SK-N-MC (cell line): Measurements from ENCODE around the gene ITPRID1.

Experiments
- DNase-seq: peaks from one replicate; pipeline ENCODE4 v3.0.0-alpha.2; 2011; ENCODE audit warnings: low read depth, low spot score
- H3K27ac ChIP-seq: fragments of 200-600 bp; sonication (generic); 2 replicates; pipeline ENCODE4 v1.5.1; 2016; ENCODE audit warnings: mixed run types
- H3K36me3 ChIP-seq: fragments of 200-600 bp; sonication (generic); 2 replicates; pipeline ENCODE4 v1.6.1; 2017; ENCODE audit warnings: antibody characterized with exemption, low read length, mixed read lengths; ENCODE audit not compliant: insufficient read depth
- H3K4me3 ChIP-seq: fragments of 200-600 bp; sonication (generic); 2 replicates; pipeline ENCODE4 v1.5.1; 2016
- H3K9ac ChIP-seq: fragments of 200-600 bp; sonication (generic); 2 replicates; pipeline ENCODE4 v1.8.0; 2017; ENCODE audit warnings: mixed run types, mixed read lengths; ENCODE audit not compliant: insufficient read length
- H3K9me3 ChIP-seq: fragments of 200-600 bp; sonication (generic); 2 replicates; pipeline ENCODE4 v1.6.1; 2017; ENCODE audit warnings: low read depth, mild to moderate bottlenecking, antibody characterized with exemption, low read length, moderate library complexity, mixed read lengths
- EZH2 ChIP-seq: fragments of 200-600 bp; sonication (generic); IDR thresholded peaks from one replicate; pipeline ENCODE4 v1.6.1; 2017; ENCODE audit warnings: antibody characterized with exemption
- FOXP2 ChIP-seq: optimal IDR thresholded peaks from 2 replicates; pipeline ENCODE3; 2011; ENCODE audit warnings: mild to moderate bottlenecking, moderate library complexity; ENCODE audit not compliant: insufficient read depth; ENCODE audit errors: extremely low read length, control extremely low read depth
- POLR2AphosphoS5 ChIP-seq: IDR thresholded peaks from 2 replicates; pipeline ENCODE4 v1.6.1; 2012; ENCODE audit warnings: mild to moderate bottlenecking, low read depth, low read length, borderline replicate concordance

The ITPRID1 gene

GRCh38 chr7:31633894-31634494, 120.1 kb downstream of the ITPRID1 start:
- H3K4me3 ChIP-seq, result no peak overlapping the region
- TF ChIP-seq POLR2AphosphoS5 (peak; percentile 17; the same call in 1 of the 2 replicates), FOXP2 (no peak)
- peak overlapping the region; percentile 93 for H3K27ac ChIP-seq
- H3K36me3 ChIP-seq, result no peaks in the 10 kb centered on the region
- H3K9me3 ChIP-seq, result no peaks in the 10 kb centered on the region
- DNase-seq, result peak; percentile 88
- peak overlapping the region; percentile 38 for H3K9ac ChIP-seq

GRCh38 chr7:31640381-31640780, 126.5 kb downstream of the ITPRID1 start:
- H3K4me3 ChIP-seq, result no peak overlapping the region
- no peaks in the 10 kb centered on the region for H3K36me3 ChIP-seq
- no peak overlapping the region for H3K27ac ChIP-seq
- DNase-seq, result no peak
- H3K9me3 ChIP-seq, result no peaks in the 10 kb centered on the region
- no peak for TF ChIP-seq EZH2
- no peak for TF ChIP-seq FOXP2
- no peak for TF ChIP-seq POLR2AphosphoS5
- H3K9ac ChIP-seq, result no peak overlapping the region

GRCh38 chr7:31642681-31643115, 128.8 kb downstream of the ITPRID1 start:
- H3K27ac ChIP-seq, result no peak overlapping the region
- no peak for TF ChIP-seq FOXP2
- TF ChIP-seq POLR2AphosphoS5, result no peak
- TF ChIP-seq EZH2, result no peak

GRCh38 chr7:31646942-31647341, 133.1 kb downstream of the ITPRID1 start:
- Histone ChIP-seq H3K9me3 (no peaks in the 10 kb centered on the region), H3K4me3 (no peak overlapping the region), H3K27ac (no peak overlapping the region), H3K36me3 (no peaks in the 10 kb centered on the region), H3K9ac (no peak overlapping the region)
- no peak for DNase-seq
- TF ChIP-seq EZH2, result no peak
- TF ChIP-seq POLR2AphosphoS5, result no peak
- TF ChIP-seq FOXP2, result no peak

More at GRCh38 chr7:31642681-31643115, 128.8 kb downstream of the ITPRID1 start:
- Histone ChIP-seq H3K4me3 (no peak overlapping the region), H3K9me3 (no peaks in the 10 kb centered on the region), H3K36me3 (no peaks in the 10 kb centered on the region), H3K9ac (no peak overlapping the region)
- no peak for DNase-seq

GRCh38 chr7:31647511-31647910, 133.6 kb downstream of the ITPRID1 start:
- Histone ChIP-seq H3K9me3 (no peaks in the 10 kb centered on the region), H3K36me3 (no peaks in the 10 kb centered on the region), H3K27ac (no peak overlapping the region), H3K9ac (no peak overlapping the region), H3K4me3 (no peak overlapping the region)
- no peak for TF ChIP-seq FOXP2
- no peak for DNase-seq

GRCh38 chr7:31648288-31648687, 134.4 kb downstream of the ITPRID1 start:
- Histone ChIP-seq H3K9ac (no peak overlapping the region), H3K27ac (no peak overlapping the region), H3K36me3 (no peaks in the 10 kb centered on the region), H3K9me3 (no peaks in the 10 kb centered on the region), H3K4me3 (no peak overlapping the region)
- no peak for DNase-seq
- TF ChIP-seq FOXP2, result no peak
- no peak for TF ChIP-seq EZH2
- TF ChIP-seq POLR2AphosphoS5, result no peak

GRCh38 chr7:31648880-31649279, 135.0 kb downstream of the ITPRID1 start:
- no peak for TF ChIP-seq FOXP2
- no peak for TF ChIP-seq POLR2AphosphoS5
- no peak for TF ChIP-seq EZH2
- no peak overlapping the region for H3K27ac ChIP-seq

GRCh38 chr7:31651234-31652062, 137.6 kb downstream of the ITPRID1 start:
- Histone ChIP-seq H3K4me3 (no peak overlapping the region), H3K9me3 (no peaks in the 10 kb centered on the region), H3K36me3 (no peaks in the 10 kb centered on the region), H3K9ac (no peak overlapping the region), H3K27ac (no peak overlapping the region)
- DNase-seq, result no peak
- TF ChIP-seq EZH2, result no peak
- no peak for TF ChIP-seq POLR2AphosphoS5
- TF ChIP-seq FOXP2, result no peak

More at GRCh38 chr7:31648880-31649279, 135.0 kb downstream of the ITPRID1 start:
- no peak overlapping the region for H3K9ac ChIP-seq
- DNase-seq, result no peak
- no peak overlapping the region for H3K4me3 ChIP-seq
- no peaks in the 10 kb centered on the region for H3K36me3 ChIP-seq
- H3K9me3 ChIP-seq, result no peaks in the 10 kb centered on the region

- no peak overlapping the region for H3K27ac ChIP-seq
- H3K9ac ChIP-seq, result no peak overlapping the region
- H3K4me3 ChIP-seq, result no peak overlapping the region
- H3K9me3 ChIP-seq, result no peaks in the 10 kb centered on the region
- TF ChIP-seq FOXP2 (no peak), EZH2 (no peak), POLR2AphosphoS5 (no peak)
- DNase-seq, result no peak
- H3K36me3 ChIP-seq, result no peaks in the 10 kb centered on the region
Measured at GRCh38 chr7:31652063-31652326, 138.1 kb downstream of the ITPRID1 start.

GRCh38 chr7:31663072-31663471, 149.2 kb downstream of the ITPRID1 start:
- Histone ChIP-seq H3K27ac (no peak overlapping the region), H3K36me3 (no peaks in the 10 kb centered on the region), H3K4me3 (no peak overlapping the region), H3K9me3 (no peaks in the 10 kb centered on the region), H3K9ac (no peak overlapping the region)
- DNase-seq, result no peak
- TF ChIP-seq FOXP2 (no peak), POLR2AphosphoS5 (no peak), EZH2 (no peak)
